Measurements from ENCODE around the gene STPG2.

STPG2 gene

DNA sequence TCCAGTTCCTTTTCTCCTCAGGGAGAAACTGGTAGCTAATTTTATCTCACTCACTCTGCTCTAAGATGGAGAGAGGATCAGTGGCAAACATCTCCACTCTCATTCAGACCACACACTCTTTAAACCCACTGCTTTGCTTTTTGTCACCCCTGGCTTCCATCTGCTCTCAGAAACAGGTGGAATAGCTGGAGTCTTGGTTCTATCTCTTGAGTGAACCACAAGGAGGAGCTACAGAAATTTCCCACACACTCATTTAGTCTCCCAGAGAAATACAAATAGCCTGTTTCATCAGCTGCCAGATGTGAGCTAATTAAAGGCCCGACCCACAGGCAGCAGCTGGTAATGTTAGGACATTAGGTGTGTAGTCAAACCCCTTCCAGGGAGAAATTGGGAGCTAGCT lies 96.6 kb downstream of the STPG2 start:
- DNase-seq (ENCODE audit: low read depth) = peak; percentile 6
- TF ChIP-seq, protein P1, sequence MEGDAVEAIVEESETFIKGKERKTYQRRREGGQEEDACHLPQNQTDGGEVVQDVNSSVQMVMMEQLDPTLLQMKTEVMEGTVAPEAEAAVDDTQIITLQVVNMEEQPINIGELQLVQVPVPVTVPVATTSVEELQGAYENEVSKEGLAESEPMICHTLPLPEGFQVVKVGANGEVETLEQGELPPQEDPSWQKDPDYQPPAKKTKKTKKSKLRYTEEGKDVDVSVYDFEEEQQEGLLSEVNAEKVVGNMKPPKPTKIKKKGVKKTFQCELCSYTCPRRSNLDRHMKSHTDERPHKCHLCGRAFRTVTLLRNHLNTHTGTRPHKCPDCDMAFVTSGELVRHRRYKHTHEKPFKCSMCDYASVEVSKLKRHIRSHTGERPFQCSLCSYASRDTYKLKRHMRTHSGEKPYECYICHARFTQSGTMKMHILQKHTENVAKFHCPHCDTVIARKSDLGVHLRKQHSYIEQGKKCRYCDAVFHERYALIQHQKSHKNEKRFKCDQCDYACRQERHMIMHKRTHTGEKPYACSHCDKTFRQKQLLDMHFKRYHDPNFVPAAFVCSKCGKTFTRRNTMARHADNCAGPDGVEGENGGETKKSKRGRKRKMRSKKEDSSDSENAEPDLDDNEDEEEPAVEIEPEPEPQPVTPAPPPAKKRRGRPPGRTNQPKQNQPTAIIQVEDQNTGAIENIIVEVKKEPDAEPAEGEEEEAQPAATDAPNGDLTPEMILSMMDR (IDR thresholded peaks at IDR 0.05; ENCODE audit: control insufficient read depth, extremely low read depth, insufficient read depth) = no peak
- H3K4me3 ChIP-seq (ENCODE audit: low read depth, low read length) = no peak overlapping the region

DNA sequence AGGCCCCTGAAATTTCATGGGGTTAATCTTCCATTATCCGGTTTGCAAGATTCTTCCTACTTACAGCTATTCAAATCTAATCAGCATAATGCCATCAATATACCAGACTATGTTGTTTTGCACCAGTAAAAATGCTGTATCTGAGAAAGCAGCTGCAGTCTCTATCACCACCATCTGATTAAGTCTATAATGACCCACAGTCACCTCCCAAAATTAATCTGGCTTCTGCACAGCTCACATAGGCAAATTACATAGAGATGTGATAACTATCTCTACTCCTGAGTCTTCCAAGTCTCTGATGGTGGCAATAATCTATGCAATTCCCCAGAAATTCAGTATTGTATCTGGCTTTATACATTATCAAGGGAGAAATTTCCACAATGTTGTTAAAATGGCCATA lies 113.2 kb downstream of the STPG2 start:
- DNase-seq (ENCODE audit: low read depth) = no peak
- TF ChIP-seq, protein P1 (IDR thresholded peaks at IDR 0.05; ENCODE audit: control insufficient read depth, extremely low read depth, insufficient read depth) = no peak
- no peak overlapping the region for H3K4me3 ChIP-seq (ENCODE audit: low read depth, low read length)

DNA sequence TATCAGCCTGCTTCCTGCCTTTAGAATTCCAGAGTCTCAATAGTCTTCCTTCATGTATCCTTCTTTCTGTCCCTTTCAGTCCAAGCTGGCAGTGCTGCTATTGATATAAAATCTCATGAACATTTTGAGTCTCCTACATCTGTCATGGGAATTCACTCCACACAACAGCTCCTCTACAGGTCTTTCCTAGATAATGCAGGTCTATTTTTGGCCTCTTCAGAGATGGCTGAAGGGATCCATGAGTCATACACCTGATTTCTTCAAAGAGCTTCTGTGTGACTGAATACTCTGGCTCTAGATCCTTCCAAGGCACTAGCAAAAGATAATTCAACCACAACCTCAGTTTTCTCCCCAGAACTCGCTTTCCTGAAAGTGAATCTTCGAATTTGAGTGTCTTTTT lies 115.4 kb downstream of the STPG2 start:
- DNase-seq (ENCODE audit: low read depth) = no peak
- TF ChIP-seq, protein P1 (IDR thresholded peaks at IDR 0.05; ENCODE audit: control insufficient read depth, extremely low read depth, insufficient read depth) = 0 out of 2 replicates have a peak, but pooled peaks have one; percentile 22
- no peak overlapping the region for H3K4me3 ChIP-seq (ENCODE audit: low read depth, low read length)

DNA sequence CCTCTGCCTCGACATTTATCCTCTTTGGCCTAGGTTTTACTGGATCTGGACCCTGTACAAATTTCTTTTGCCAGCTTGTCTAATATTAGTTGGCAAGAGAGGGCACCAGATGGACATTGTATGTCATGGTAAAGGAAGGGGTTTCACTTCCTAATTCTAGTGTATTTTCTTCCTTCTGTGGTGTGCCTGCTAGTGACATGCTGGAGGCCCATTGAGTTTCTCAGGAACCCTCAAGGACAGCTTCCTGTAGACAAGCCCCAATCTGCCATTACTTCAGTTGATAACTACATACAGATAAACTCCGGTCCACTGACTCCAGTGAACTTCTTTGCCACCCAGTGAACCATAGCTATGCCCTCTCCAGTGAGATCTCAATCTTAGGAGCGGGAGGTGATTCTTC lies 116.9 kb downstream of the STPG2 start:
- DNase-seq (ENCODE audit: low read depth) = no peak
- TF ChIP-seq, protein P1 (IDR thresholded peaks at IDR 0.05; ENCODE audit: control insufficient read depth, extremely low read depth, insufficient read depth) = no peak
- no peak overlapping the region for H3K4me3 ChIP-seq (ENCODE audit: low read depth, low read length)

DNA sequence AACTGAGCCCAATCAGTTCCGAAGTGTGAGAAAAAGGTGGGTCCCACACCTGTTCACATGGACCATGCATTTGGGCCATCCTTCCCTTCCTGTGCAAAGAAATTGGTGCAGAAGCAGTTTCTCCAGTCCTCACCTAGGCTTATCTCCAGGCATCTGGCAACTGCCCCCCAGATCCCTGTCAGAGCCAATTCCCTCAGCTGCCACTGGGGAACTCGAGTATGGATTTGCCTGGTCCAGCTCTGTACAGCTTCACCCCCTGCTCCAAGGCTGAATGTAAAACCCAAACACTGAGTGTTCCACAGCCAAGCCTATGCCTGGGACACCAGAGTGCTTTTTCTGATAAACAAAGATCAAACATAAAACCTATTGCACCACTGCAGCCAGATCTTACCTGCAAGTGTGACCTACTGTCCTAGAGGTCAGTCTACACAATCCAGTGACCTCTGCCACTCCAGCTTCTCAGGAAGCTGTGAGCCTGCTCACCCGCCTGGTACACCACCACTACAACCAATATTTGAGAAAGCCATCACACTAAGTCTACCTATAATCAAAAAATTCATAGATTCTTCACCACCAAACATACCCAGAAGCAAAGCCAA lies 136.4 kb downstream of the STPG2 start:
- H3K4me3 ChIP-seq (ENCODE audit: low read depth, low read length) = no peak overlapping the region
- no peak for DNase-seq (ENCODE audit: low read depth)
- TF ChIP-seq, protein P1 (IDR thresholded peaks at IDR 0.05; ENCODE audit: control insufficient read depth, extremely low read depth, insufficient read depth) = no peak

DNA sequence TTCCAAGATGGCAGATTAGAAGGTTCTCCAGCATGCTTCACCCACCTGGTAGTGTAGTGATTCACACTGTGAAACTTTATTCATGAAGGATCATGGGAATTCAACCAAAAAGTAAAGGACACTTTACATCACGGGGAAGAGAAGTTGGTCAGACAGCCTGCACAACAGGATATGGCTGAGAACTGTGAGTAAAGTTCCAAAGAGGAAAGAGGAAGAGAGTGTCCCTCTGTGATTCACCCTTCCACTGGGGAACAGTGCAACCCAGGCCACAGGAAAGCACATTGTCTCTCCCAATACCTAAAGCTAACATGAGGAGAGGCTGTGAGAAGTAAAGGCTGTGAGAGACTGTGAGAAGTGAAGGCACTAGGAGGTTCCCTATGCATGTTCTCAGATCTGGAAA lies 137.2 kb downstream of the STPG2 start:
- DNase-seq (ENCODE audit: low read depth) = no peak
- TF ChIP-seq, protein P1 (IDR thresholded peaks at IDR 0.05; ENCODE audit: control insufficient read depth, extremely low read depth, insufficient read depth) = no peak
- H3K4me3 ChIP-seq (ENCODE audit: low read depth, low read length) = no peak overlapping the region

DNA sequence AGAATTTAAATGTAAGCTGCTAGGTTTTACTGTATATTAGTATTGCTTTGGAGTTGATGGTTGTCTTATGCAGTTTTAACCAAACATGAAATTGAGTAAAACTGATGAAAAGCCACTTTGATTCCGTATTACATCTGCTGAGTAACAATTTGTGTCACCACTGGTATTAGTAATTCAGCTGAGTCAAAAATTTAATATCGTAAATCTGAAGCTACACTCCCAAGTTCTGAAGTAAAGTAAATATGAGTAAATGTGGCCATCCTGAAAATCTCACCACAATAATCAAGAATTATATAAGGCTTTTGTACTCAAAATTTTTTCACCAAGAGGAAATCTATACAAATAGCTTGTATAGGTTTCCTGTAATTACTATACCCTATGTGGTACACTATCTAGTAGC lies 142.3 kb downstream of the STPG2 start:
- no peak overlapping the region for H3K4me3 ChIP-seq (ENCODE audit: low read depth, low read length)
- TF ChIP-seq, protein P1 (IDR thresholded peaks at IDR 0.05; ENCODE audit: control insufficient read depth, extremely low read depth, insufficient read depth) = no peak
- no peak for DNase-seq (ENCODE audit: low read depth)

Data from LNCaP clone FGC (cell line).